Central memory CD8-positive, alpha-beta T cell (primary cell): ENCODE results near the gene INPP4B.

Source experiments
- ATAC-seq: fragments of 150-1000 bp; cut with Tn5 transposase; replicated peaks from 2 replicates; pipeline ENCODE4 v1.10.0; 2022; ENCODE audit warnings: mild to moderate bottlenecking, moderate FRiP score, moderate number of reproducible peaks; ENCODE audit not compliant: poor library complexity, severe bottlenecking; ENCODE audit errors: extremely low read depth
- DNase-seq, 2 donors: peaks; one replicate each; pipeline ENCODE4 v3.0.0; 2021; ENCODE audit warnings: low spot score in 2 of 2
- H3K27ac Mint-ChIP-seq: one replicate; pipeline ENCODE4 v1.8.0; 2022; ENCODE audit warnings: low read depth, mild to moderate bottlenecking, moderate library complexity, mixed read lengths
- H3K27me3 Mint-ChIP-seq: one replicate; pipeline ENCODE4 v1.8.0; 2022; ENCODE audit warnings: mixed read lengths
- H3K36me3 Mint-ChIP-seq: one replicate; pipeline ENCODE4 v1.8.0; 2022; ENCODE audit warnings: mild to moderate bottlenecking, moderate library complexity, mixed read lengths; ENCODE audit not compliant: insufficient read depth
- H3K4me1 Mint-ChIP-seq: one replicate; pipeline ENCODE4 v1.8.0; 2022; ENCODE audit warnings: mixed read lengths
- H3K4me3 Mint-ChIP-seq: one replicate; pipeline ENCODE4 v1.8.0; 2022; ENCODE audit warnings: mild to moderate bottlenecking, moderate library complexity, mixed read lengths
- H3K9me3 Mint-ChIP-seq: one replicate; pipeline ENCODE4 v1.8.0; 2022; ENCODE audit warnings: mixed read lengths

The INPP4B gene

GRCh38 chr4:142846108-142846728 is at the start of gene INPP4B:
Gene INPP4B (minus strand): TSS chr4:142846301.
- Mint-ChIP-seq H3K4me3 (peak within 1 kb of the TSS; percentile 79), H3K27me3 (peaks cover 76% of the 10 kb centered on the region), H3K9me3 (no peaks in the 10 kb centered on the region), H3K4me1 (peaks cover 15% of the 10 kb centered on the region), H3K27ac (peak within 1 kb of the TSS; percentile 29), H3K36me3 (peaks cover 4% of the 10 kb centered on the region)
- DNase-seq (no peak), ATAC-seq (peak; percentile 42)

GRCh38 chr4:142893012-142893411 is 46.9 kb upstream of the INPP4B start:
- ATAC-seq (no peak), DNase-seq (no peak)
- Mint-ChIP-seq H3K27me3 (peaks cover 14% of the 10 kb centered on the region), H3K4me3 (no peak overlapping the region), H3K4me1 (no peaks in the 10 kb centered on the region), H3K9me3 (peaks cover 17% of the 10 kb centered on the region), H3K36me3 (no peaks in the 10 kb centered on the region), H3K27ac (no peak overlapping the region)

- DNase-seq = no peak
- Mint-ChIP-seq H3K4me1 (no peaks in the 10 kb centered on the region), H3K27ac (no peak overlapping the region), H3K27me3 (peaks cover 4% of the 10 kb centered on the region), H3K36me3 (no peaks in the 10 kb centered on the region), H3K4me3 (no peak overlapping the region), H3K9me3 (no peaks in the 10 kb centered on the region)
- ATAC-seq = no peak
Measured at GRCh38 chr4:142886566-142886965, 40.5 kb upstream of the INPP4B start.

- H3K9me3 Mint-ChIP-seq = no peaks in the 10 kb centered on the region
- H3K27ac Mint-ChIP-seq = no peak overlapping the region
- no peak for ATAC-seq
- H3K27me3 Mint-ChIP-seq = no peaks in the 10 kb centered on the region
- H3K4me3 Mint-ChIP-seq = no peak overlapping the region
- no peaks in the 10 kb centered on the region for H3K36me3 Mint-ChIP-seq
- DNase-seq = no peak
- no peaks in the 10 kb centered on the region for H3K4me1 Mint-ChIP-seq
Measured at GRCh38 chr4:142883040-142883832, 37.1 kb upstream of the INPP4B start.

GRCh38 chr4:142882159-142882558 is 36.1 kb upstream of the INPP4B start:
- ATAC-seq (no peak), DNase-seq (no peak)
- no peaks in the 10 kb centered on the region for H3K27me3 Mint-ChIP-seq
- H3K9me3 Mint-ChIP-seq = no peaks in the 10 kb centered on the region
- no peak overlapping the region for H3K4me3 Mint-ChIP-seq
- H3K4me1 Mint-ChIP-seq = no peaks in the 10 kb centered on the region
- H3K36me3 Mint-ChIP-seq = no peaks in the 10 kb centered on the region
- no peak overlapping the region for H3K27ac Mint-ChIP-seq

GRCh38 chr4:142881331-142881730 is 35.2 kb upstream of the INPP4B start:
- Mint-ChIP-seq H3K4me1 (no peaks in the 10 kb centered on the region), H3K4me3 (no peak overlapping the region), H3K27ac (no peak overlapping the region), H3K36me3 (no peaks in the 10 kb centered on the region), H3K27me3 (peaks cover 4% of the 10 kb centered on the region), H3K9me3 (no peaks in the 10 kb centered on the region)
- no peak for ATAC-seq
- no peak for DNase-seq

- no peak overlapping the region for H3K4me3 Mint-ChIP-seq
- peaks cover 38% of the 10 kb centered on the region for H3K27me3 Mint-ChIP-seq
- DNase-seq (no peak), ATAC-seq (no peak)
- H3K9me3 Mint-ChIP-seq = peaks cover 5% of the 10 kb centered on the region
- H3K36me3 Mint-ChIP-seq = no peaks in the 10 kb centered on the region
- H3K4me1 Mint-ChIP-seq = no peaks in the 10 kb centered on the region
- no peak overlapping the region for H3K27ac Mint-ChIP-seq
Measured at GRCh38 chr4:142875117-142875516, 29.0 kb upstream of the INPP4B start.

GRCh38 chr4:142874684-142875083 is 28.6 kb upstream of the INPP4B start:
- ATAC-seq (no peak), DNase-seq (no peak)
- Mint-ChIP-seq H3K4me3 (no peak overlapping the region), H3K27ac (no peak overlapping the region), H3K9me3 (peaks cover 5% of the 10 kb centered on the region), H3K36me3 (no peaks in the 10 kb centered on the region), H3K27me3 (peaks cover 43% of the 10 kb centered on the region), H3K4me1 (no peaks in the 10 kb centered on the region)

GRCh38 chr4:142866685-142867084 is 20.6 kb upstream of the INPP4B start:
- no peaks in the 10 kb centered on the region for H3K36me3 Mint-ChIP-seq
- ATAC-seq (no peak), DNase-seq (no peak)
- H3K9me3 Mint-ChIP-seq = peaks cover 3% of the 10 kb centered on the region
- no peak overlapping the region for H3K27ac Mint-ChIP-seq
- no peaks in the 10 kb centered on the region for H3K4me1 Mint-ChIP-seq
- H3K4me3 Mint-ChIP-seq = no peak overlapping the region
- H3K27me3 Mint-ChIP-seq = peaks cover 53% of the 10 kb centered on the region

- Mint-ChIP-seq H3K4me3 (no peak overlapping the region), H3K27me3 (peaks cover 54% of the 10 kb centered on the region)
- no peak for ATAC-seq
Measured at GRCh38 chr4:142861351-142861750, 15.2 kb upstream of the INPP4B start.

GRCh38 chr4:142858965-142859364 is 12.9 kb upstream of the INPP4B start:
- no peak for ATAC-seq

More at GRCh38 chr4:142861351-142861750, 15.2 kb upstream of the INPP4B start:
- Mint-ChIP-seq H3K4me1 (no peaks in the 10 kb centered on the region), H3K9me3 (no peaks in the 10 kb centered on the region), H3K36me3 (no peaks in the 10 kb centered on the region), H3K27ac (no peak overlapping the region)
- no peak for DNase-seq

GRCh38 chr4:142858446-142858845 is 12.3 kb upstream of the INPP4B start:
- Mint-ChIP-seq H3K27ac (no peak overlapping the region), H3K9me3 (no peaks in the 10 kb centered on the region), H3K4me1 (no peaks in the 10 kb centered on the region), H3K4me3 (no peak overlapping the region), H3K36me3 (no peaks in the 10 kb centered on the region), H3K27me3 (peaks cover 59% of the 10 kb centered on the region)
- DNase-seq = no peak
- ATAC-seq = no peak

More at GRCh38 chr4:142858965-142859364, 12.9 kb upstream of the INPP4B start:
- Mint-ChIP-seq H3K27ac (no peak overlapping the region), H3K36me3 (no peaks in the 10 kb centered on the region), H3K4me3 (no peak overlapping the region), H3K27me3 (peaks cover 54% of the 10 kb centered on the region), H3K4me1 (no peaks in the 10 kb centered on the region), H3K9me3 (no peaks in the 10 kb centered on the region)
- no peak for DNase-seq

- DNase-seq (no peak), ATAC-seq (no peak)
- Mint-ChIP-seq H3K27me3 (peaks cover 69% of the 10 kb centered on the region), H3K36me3 (no peaks in the 10 kb centered on the region), H3K4me3 (no peak overlapping the region), H3K9me3 (no peaks in the 10 kb centered on the region), H3K4me1 (no peaks in the 10 kb centered on the region), H3K27ac (no peak overlapping the region)
Measured at GRCh38 chr4:142856576-142856975, 10.5 kb upstream of the INPP4B start.
